HepG2 (cell line): Measurements from ENCODE around the gene LZTS2. TPM values are rescaled to one million over a fixed set of nuclear protein-coding genes. Genes with fewer than 3 reads are reported as not detected.

Experiments used
- GATAD1 ChIP-seq: IDR thresholded peaks from 2 replicates; pipeline ENCODE4 v1.6.1; 2016; ENCODE audit warnings: missing genetic modification reagents, missing compliant biosample characterization
- GATAD2A ChIP-seq: IDR thresholded peaks from 2 replicates; pipeline ENCODE4 v1.6.1; 2016
- GFI1 ChIP-seq: sonication (generic); formaldehyde crosslinking; IDR thresholded peaks from 2 replicates; pipeline ENCODE4 v1.5.0; 2020; ENCODE audit warnings: missing genetic modification reagents, mild to moderate bottlenecking, borderline replicate concordance
- HNRNPUL1 ChIP-seq: fragments of 200-400 bp; formaldehyde crosslinking; IDR thresholded peaks from 2 replicates; pipeline ENCODE4 v1.6.1; 2017; ENCODE audit warnings: low read depth, mild to moderate bottlenecking, low read length, moderate library complexity
- HOXA5 ChIP-seq: sonication (generic); formaldehyde crosslinking; IDR thresholded peaks from 2 replicates; pipeline ENCODE4 v1.4.0; 2020; ENCODE audit warnings: missing genetic modification reagents
- KLF12 ChIP-seq: sonication (generic); formaldehyde crosslinking; IDR thresholded peaks from 2 replicates; pipeline ENCODE4 v1.4.0; 2020; ENCODE audit warnings: missing genetic modification reagents, borderline replicate concordance
- MBNL3 ChIP-seq: fragments of 250-450 bp; sonication (Bioruptor Pico); conservative IDR thresholded peaks from 2 replicates; pipeline ENCODE4 v1.8.0; 2022; ENCODE audit warnings: mild to moderate bottlenecking, inconsistent platforms
- MED1 ChIP-seq: sonication (generic); formaldehyde crosslinking; IDR thresholded peaks from 2 replicates; pipeline ENCODE4 v1.4.0; 2020; ENCODE audit warnings: missing genetic modification reagents
- MYNN ChIP-seq: sonication (generic); formaldehyde crosslinking; IDR thresholded peaks from 2 replicates; pipeline ENCODE4 v1.4.0; 2020; ENCODE audit warnings: mild to moderate bottlenecking, low read depth, missing genetic modification reagents
- NFKBIZ ChIP-seq: IDR thresholded peaks from 2 replicates; pipeline ENCODE4 v1.6.1; 2018; ENCODE audit warnings: missing genetic modification reagents, missing compliant biosample characterization
- PRDM10 ChIP-seq: sonication (generic); formaldehyde crosslinking; IDR thresholded peaks from 2 replicates; pipeline ENCODE4 v1.4.0; 2020; ENCODE audit warnings: low read depth, missing genetic modification reagents
- SMC3 ChIP-seq: IDR thresholded peaks from 2 replicates; pipeline ENCODE4 v1.6.1; 2011; ENCODE audit warnings: low read length, improper control_type of control experiment
- TBL1XR1 ChIP-seq: fragments of 150-350 bp; IDR thresholded peaks from 2 replicates; pipeline ENCODE4 v1.6.1; 2014; ENCODE audit warnings: borderline replicate concordance, low read length; ENCODE audit not compliant: partially characterized antibody
- WIZ ChIP-seq: sonication (generic); formaldehyde crosslinking; IDR thresholded peaks from 2 replicates; pipeline ENCODE4 v1.5.1; 2020; ENCODE audit warnings: mild to moderate bottlenecking, missing genetic modification reagents
- ZNF224 ChIP-seq: sonication (generic); formaldehyde crosslinking; IDR thresholded peaks from 2 replicates; pipeline ENCODE4 v1.5.0; 2020; ENCODE audit warnings: mild to moderate bottlenecking, missing genetic modification reagents
- ZNF414 ChIP-seq: sonication (generic); formaldehyde crosslinking; IDR thresholded peaks from 2 replicates; pipeline ENCODE4 v1.5.0; 2020; ENCODE audit warnings: missing genetic modification reagents
- ZNF605 ChIP-seq: sonication (generic); formaldehyde crosslinking; IDR thresholded peaks from 2 replicates; pipeline ENCODE4 v1.8.0; 2022; ENCODE audit warnings: mild to moderate bottlenecking, missing genetic modification reagents
- ZNF616 ChIP-seq: sonication (generic); formaldehyde crosslinking; IDR thresholded peaks from 2 replicates; pipeline ENCODE4 v1.5.0; 2020; ENCODE audit warnings: low read depth, mild to moderate bottlenecking, missing genetic modification reagents
- ZNF773 ChIP-seq: sonication (generic); formaldehyde crosslinking; IDR thresholded peaks from 2 replicates; pipeline ENCODE4 v1.4.0; 2020; ENCODE audit warnings: missing genetic modification reagents, borderline replicate concordance
- polyA plus RNA-seq, 8 experiments: library from polyadenylated mRNA; depleted of rRNA in 3 of 8; stranded (reverse) in 7 of 8; unstranded in 1 of 8; fragments of >200 nt; fragmentation: Illumina TruSeq in 4 of 8; extraction: Trizol in 4 of 8; gene quantifications; 2 replicates each; pipeline versions ENCODE4 v1.2.1 to v1.2.3, GENCODE V29; 2011 to 2016; ENCODE audit warnings: low read depth in 4 of 8, missing spikeins in 1 of 8, mixed read lengths in 1 of 8; ENCODE audit not compliant: insufficient read depth in 1 of 8
- total RNA-seq, 5 experiments: library from RNA; depleted of rRNA; stranded (reverse); fragments of >200 nt; fragmentation: Illumina TruSeq; extraction: Trizol; gene quantifications; 2 replicates each; pipeline ENCODE4 v1.2.3, GENCODE V29; 2016; ENCODE audit warnings: low read depth in 1 of 5
- TF ChIP-seq, protein P1 (sequence below): sonication (generic); formaldehyde crosslinking; conservative IDR thresholded peaks from 2 replicates; pipeline ENCODE4 v1.4.0; 2020; ENCODE audit warnings: missing genetic modification reagents
- TF ChIP-seq, protein P2 (sequence below): IDR thresholded peaks from 2 replicates; pipeline ENCODE4 v1.6.1; 2012; ENCODE audit warnings: low read depth, low read length, improper control_type of control experiment

LZTS2 gene
- total and polyA plus RNA-seq, 2 of the 13 experiments (the other 11 are each of a cell fraction or from before 2014, with no cell fraction given) = 43.6 to 65.6 TPM

DNA sequence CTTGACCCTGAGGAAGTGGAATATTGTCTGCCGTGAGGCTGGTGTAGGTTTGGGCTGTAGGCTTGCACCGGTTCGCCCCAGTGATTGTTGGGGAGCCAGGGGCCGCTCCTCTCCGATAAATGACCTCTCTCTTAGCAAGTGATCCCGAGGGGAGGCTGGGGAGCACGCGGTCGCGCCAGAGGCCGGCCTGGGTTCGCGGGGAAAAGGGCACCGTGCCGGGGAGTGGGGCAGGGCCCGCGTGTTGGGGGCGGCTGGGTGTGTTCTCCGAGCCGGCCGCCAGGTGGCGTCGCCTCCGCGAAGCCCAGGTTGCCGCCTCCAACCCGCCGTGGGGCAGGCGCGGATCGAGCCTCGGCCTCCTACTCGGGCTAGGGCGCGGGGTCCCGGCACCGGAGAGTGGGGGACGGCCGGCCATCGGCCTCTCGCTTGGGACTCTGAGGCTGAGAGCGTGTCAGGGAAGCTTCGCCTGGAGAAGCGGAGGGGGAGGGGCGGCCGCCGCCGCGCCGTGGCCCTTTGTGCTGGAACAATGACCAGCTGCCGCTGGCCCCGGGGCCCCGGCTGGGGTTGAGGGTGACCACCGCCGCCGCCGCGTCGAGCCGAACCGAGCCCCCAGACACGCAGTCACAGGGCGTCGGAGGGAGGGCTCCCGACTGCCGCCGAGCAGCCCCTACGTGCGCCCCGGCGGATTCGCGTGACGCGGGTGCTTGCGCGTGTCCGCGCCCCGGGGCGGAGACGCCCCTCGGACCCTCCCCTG lies 442 bp upstream of the LZTS2 start (continued):
- TF ChIP-seq, protein P1, sequence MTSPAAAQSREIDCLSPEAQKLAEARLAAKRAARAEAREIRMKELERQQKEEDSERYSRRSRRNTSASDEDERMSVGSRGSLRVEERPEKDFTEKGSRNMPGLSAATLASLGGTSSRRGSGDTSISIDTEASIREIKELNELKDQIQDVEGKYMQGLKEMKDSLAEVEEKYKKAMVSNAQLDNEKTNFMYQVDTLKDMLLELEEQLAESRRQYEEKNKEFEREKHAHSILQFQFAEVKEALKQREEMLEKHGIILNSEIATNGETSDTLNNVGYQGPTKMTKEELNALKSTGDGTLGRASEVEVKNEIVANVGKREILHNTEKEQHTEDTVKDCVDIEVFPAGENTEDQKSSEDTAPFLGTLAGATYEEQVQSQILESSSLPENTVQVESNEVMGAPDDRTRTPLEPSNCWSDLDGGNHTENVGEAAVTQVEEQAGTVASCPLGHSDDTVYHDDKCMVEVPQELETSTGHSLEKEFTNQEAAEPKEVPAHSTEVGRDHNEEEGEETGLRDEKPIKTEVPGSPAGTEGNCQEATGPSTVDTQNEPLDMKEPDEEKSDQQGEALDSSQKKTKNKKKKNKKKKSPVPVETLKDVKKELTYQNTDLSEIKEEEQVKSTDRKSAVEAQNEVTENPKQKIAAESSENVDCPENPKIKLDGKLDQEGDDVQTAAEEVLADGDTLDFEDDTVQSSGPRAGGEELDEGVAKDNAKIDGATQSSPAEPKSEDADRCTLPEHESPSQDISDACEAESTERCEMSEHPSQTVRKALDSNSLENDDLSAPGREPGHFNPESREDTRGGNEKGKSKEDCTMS (CRISPR knock-in tag) = no peak
- no peak; the same call in 1 of the 2 replicates for TF ChIP-seq ZNF414 (CRISPR knock-in tag)
- no peak; the same call in 1 of the 2 replicates for TF ChIP-seq ZNF605 (CRISPR knock-in tag)
- TF ChIP-seq WIZ = peak; percentile 89; the same call in 1 of the 2 replicates
- no peak for TF ChIP-seq GATAD1
- peak; percentile 71; the same call in 1 of the 2 replicates for TF ChIP-seq MYNN (CRISPR knock-in tag)
- peak; percentile 55; the same call in 1 of the 2 replicates for TF ChIP-seq KLF12 (CRISPR knock-in tag)
- TF ChIP-seq SMC3 = peak; percentile 29; the same call in 1 of the 2 replicates
- peak; percentile 30; the same call in 1 of the 2 replicates for TF ChIP-seq ZNF773 (CRISPR knock-in tag)
- 0 out of 2 replicates have a peak, but pooled peaks have one; percentile 49 for TF ChIP-seq ZNF616 (CRISPR knock-in tag)
- TF ChIP-seq MBNL3 (CRISPR knock-in tag) = no peak
- peak; percentile 58; the same call in 1 of the 2 replicates for TF ChIP-seq MED1
- TF ChIP-seq PRDM10 = no peak
- peak; percentile 77 for TF ChIP-seq ZNF224
- TF ChIP-seq, protein P2, sequence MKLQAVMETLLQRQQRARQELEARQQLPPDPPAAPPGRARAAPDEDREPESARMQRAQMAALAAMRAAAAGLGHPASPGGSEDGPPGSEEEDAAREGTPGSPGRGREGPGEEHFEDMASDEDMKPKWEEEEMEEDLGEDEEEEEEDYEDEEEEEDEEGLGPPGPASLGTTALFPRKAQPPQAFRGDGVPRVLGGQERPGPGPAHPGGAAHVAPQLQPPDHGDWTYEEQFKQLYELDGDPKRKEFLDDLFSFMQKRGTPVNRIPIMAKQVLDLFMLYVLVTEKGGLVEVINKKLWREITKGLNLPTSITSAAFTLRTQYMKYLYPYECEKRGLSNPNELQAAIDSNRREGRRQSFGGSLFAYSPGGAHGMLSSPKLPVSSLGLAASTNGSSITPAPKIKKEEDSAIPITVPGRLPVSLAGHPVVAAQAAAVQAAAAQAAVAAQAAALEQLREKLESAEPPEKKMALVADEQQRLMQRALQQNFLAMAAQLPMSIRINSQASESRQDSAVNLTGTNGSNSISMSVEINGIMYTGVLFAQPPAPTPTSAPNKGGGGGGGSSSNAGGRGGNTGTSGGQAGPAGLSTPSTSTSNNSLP = no peak
- peak; percentile 70; the same call in 1 of the 2 replicates for TF ChIP-seq NFKBIZ (CRISPR knock-in tag)
- no peak for TF ChIP-seq GATAD2A (CRISPR knock-in tag)
- 0 out of 2 replicates have a peak, but pooled peaks have one; percentile 31 for TF ChIP-seq HNRNPUL1
- TF ChIP-seq GFI1 (CRISPR knock-in tag) = peak; percentile 65; the same call in 1 of the 2 replicates
- TF ChIP-seq TBL1XR1 = no peak
- TF ChIP-seq HOXA5 (CRISPR knock-in tag) = peak; percentile 45; the same call in 1 of the 2 replicates
